Gastrocnemius medialis (tissue), 4 donors: Measurements from ENCODE around the gene TMIGD2. TPM values are rescaled to one million over a fixed set of nuclear protein-coding genes. Genes with fewer than 3 reads are reported as not detected.
A peak's percentile ranks its signal among the peaks of the same experiment; 100 is the strongest.
"Not testable (repeated sequence)": the region's sequence is repeated elsewhere in the genome, so short reads cannot be mapped to it uniquely, and the experiment has no call there.

Experiments used
- ATAC-seq, 2 donors: fragments of 150-250 bp; one replicate each; pipeline ENCODE4 v1.9.1; 2016
- DNase-seq, 2 donors: peaks; one replicate each; pipeline ENCODE4 v3.0.0-alpha.2; 2019
- H3K27ac ChIP-seq, 4 donors: fragments of 200-600 bp; sonication (generic); 1 replicate in 1 of 4; 2 replicates in 3 of 4; pipeline ENCODE4 v1.5.1; 2016 to 2018; ENCODE audit warnings: mild to moderate bottlenecking in 2 of 4, moderate library complexity in 1 of 4
- H3K27me3 ChIP-seq, 3 donors: fragments of 200-600 bp; sonication (generic) in 2 of 3; 1 replicate in 1 of 3; 2 replicates in 2 of 3; pipeline versions ENCODE4 v1.5.1 to v1.6.0; 2016 to 2019; ENCODE audit warnings: mild to moderate bottlenecking in 1 of 3, moderate library complexity in 1 of 3
- H3K36me3 ChIP-seq, 2 donors: fragments of 200-600 bp; sonication (generic) in 1 of 2; one replicate each; pipeline ENCODE4 v1.5.1; 2017 to 2018
- H3K4me1 ChIP-seq, 2 donors: fragments of 200-600 bp; sonication (generic) in 1 of 2; one replicate each; pipeline ENCODE4 v1.5.1; 2016 to 2017; ENCODE audit warnings: mild to moderate bottlenecking in 2 of 2
- H3K4me3 ChIP-seq, 4 donors: fragments of 200-600 bp; sonication (generic) in 3 of 4; 1 replicate in 1 of 4; 2 replicates in 3 of 4; pipeline ENCODE4 v1.5.1; 2016 to 2019; ENCODE audit warnings: mild to moderate bottlenecking in 2 of 4
- H3K9me3 ChIP-seq, 3 donors: fragments of 200-600 bp; sonication (generic) in 2 of 3; 1 replicate in 1 of 3; 2 replicates in 2 of 3; pipeline ENCODE4 v1.5.1; 2016 to 2019
- CTCF ChIP-seq, 5 experiments: fragments of 450-650 bp in 3 of 5; fragments of 200-600 bp in 2 of 5; sonication (generic) in 2 of 5; IDR thresholded peaks in 4 of 5; conservative IDR thresholded peaks in 1 of 5; 1 replicate in 4 of 5; 2 replicates in 1 of 5; pipeline ENCODE4 v1.5.1; 2016 to 2019; ENCODE audit warnings: antibody characterized with exemption in 5 of 5, mild to moderate bottlenecking in 3 of 5, moderate library complexity in 3 of 5
- POLR2A ChIP-seq, 2 donors: fragments of 450-650 bp; IDR thresholded peaks; one replicate each; pipeline ENCODE4 v1.6.1; 2017; ENCODE audit warnings: antibody characterized with exemption in 2 of 2, mild to moderate bottlenecking in 2 of 2, moderate library complexity in 2 of 2
- in situ Hi-C, 4 donors: fragments of 200-750 bp; cut with MboI; loops; one replicate each; pipeline versions ENCODE4 v1.15.0 to v1.8.0; 2017; ENCODE audit warnings: low sequenced_read_pairs in 4 of 4
- intact Hi-C: fragments of 100-400 bp; cut with DNase I; formaldehyde crosslinking; loops from one replicate; pipeline ENCODE4 v1.15.1; 2023; ENCODE audit warnings: low total_unique reads
- total RNA-seq, 4 donors: library from RNA; depleted of rRNA; stranded (reverse); fragments of >200 nt; gene quantifications; one replicate each; pipeline versions ENCODE4 v1.1.0 to v1.2.3, GENCODE V29; 2016

TMIGD2 gene
- total RNA-seq, 4 donors from 2014 or later = not detected

GRCh38 chr19:4329858-4330257, 27.7 kb upstream of the TMIGD2 start:
- DNase-seq (no peak), ATAC-seq (no peak)
- no peak overlapping the region for H3K27ac ChIP-seq
- no peaks in the 10 kb centered on the region for H3K9me3 ChIP-seq
- peaks cover 11 to 17% (median 16%) of the 10 kb centered on the region in 3 donors for H3K27me3 ChIP-seq
- in situ Hi-C loops = no loop called here
- intact Hi-C loops = no loop called here
- H3K4me3 ChIP-seq = no peak overlapping the region
- H3K4me1 ChIP-seq = peaks cover 0 to 13% of the 10 kb centered on the region in 2 donors
- TF ChIP-seq POLR2A (IDR thresholded peaks at IDR 0.05) (no peak), CTCF (IDR thresholded peaks at IDR 0.05 in 4 of 5, conservative IDR thresholded peaks at IDR 0.05 in 1 of 5) (no peak)
- H3K36me3 ChIP-seq = no peaks in the 10 kb centered on the region

GRCh38 chr19:4328991-4329681, 26.9 kb upstream of the TMIGD2 start:
- H3K4me3 ChIP-seq = peak overlapping the region in 3 of 4 donors; percentile 34 to 54 (median 51)
- peaks cover 11 to 17% (median 16%) of the 10 kb centered on the region in 3 donors for H3K27me3 ChIP-seq
- in situ Hi-C loops, ATAC-seq, H3K9me3 ChIP-seq, DNase-seq, H3K36me3 ChIP-seq: not testable (repeated sequence)
- H3K27ac ChIP-seq = peak overlapping the region in 2 of 4 donors; percentile 22 to 54
- H3K4me1 ChIP-seq = peaks cover 0 to 13% of the 10 kb centered on the region in 2 donors
- intact Hi-C loops = loop anchor here (1.0 kb wide), 1 partner anchor 13 kb away; no protein-coding TSS in a partner anchor

DNA sequence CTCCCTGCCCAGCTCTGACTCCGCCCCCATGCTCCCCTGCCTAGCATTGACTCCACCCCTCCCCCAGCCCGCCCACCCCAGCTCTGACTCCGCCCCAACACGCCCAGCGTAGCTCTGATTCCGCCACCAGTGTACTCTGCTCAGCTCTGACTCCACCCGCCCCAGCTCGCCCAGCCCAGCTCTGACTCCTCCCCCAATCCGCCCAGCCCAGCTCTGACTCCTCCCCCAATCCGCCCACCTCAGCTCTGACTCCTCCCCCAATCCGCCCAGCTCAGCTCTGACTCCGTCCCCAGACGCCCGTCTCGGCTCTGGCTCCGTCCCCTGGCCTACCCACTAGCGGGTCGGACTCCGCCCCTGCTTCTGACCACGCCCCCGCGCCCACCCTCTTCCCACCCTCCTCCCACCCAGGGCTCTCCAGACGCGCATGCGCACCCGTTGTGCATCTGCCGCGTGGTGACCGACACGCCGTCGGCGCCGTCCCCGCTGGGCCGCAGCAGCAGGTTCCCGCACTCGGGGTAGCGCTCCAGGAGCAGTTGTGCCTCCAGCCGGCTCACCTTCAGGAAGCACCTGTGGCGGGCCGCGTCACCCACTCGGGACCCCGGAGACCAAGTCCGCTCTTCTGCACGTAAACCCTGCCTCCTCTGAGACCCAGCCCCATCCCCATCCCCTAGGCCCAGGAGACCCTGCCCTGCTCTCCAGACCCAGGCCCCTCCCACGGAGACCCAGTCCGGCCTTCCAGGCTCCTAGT, 26.2 kb upstream of the TMIGD2 start:
- in situ Hi-C loops (no loop called here), intact Hi-C loops (loop anchor here (1.0 kb wide), 1 partner anchor 14 kb away; no protein-coding TSS in a partner anchor)
- H3K4me1 ChIP-seq = peaks cover 0 to 13% of the 10 kb centered on the region in 2 donors
- H3K27me3 ChIP-seq = peaks cover 11 to 17% (median 16%) of the 10 kb centered on the region in 3 donors
- DNase-seq (peak; percentile 51 to 90), ATAC-seq (peak; percentile 77 to 87)
- no peaks in the 10 kb centered on the region for H3K36me3 ChIP-seq
- H3K27ac ChIP-seq = peak overlapping the region in 2 of 4 donors; percentile 37 to 54
- no peaks in the 10 kb centered on the region for H3K9me3 ChIP-seq
- TF ChIP-seq CTCF (IDR thresholded peaks at IDR 0.05 in 4 of 5, conservative IDR thresholded peaks at IDR 0.05 in 1 of 5) (no peak), POLR2A (IDR thresholded peaks at IDR 0.05) (peak in 1 of 2 donors; percentile 8)
- peak overlapping the region; percentile 28 to 54 (median 48) for H3K4me3 ChIP-seq

GRCh38 chr19:4327877-4328242, 25.7 kb upstream of the TMIGD2 start:
- in situ Hi-C loops (no loop called here), intact Hi-C loops (loop anchor here (1.0 kb wide), 1 partner anchor 14 kb away; no protein-coding TSS in a partner anchor)
- ATAC-seq = peak in 1 of 2 donors; percentile 12

More at GRCh38 chr19:4327877-4328242, 25.7 kb upstream of the TMIGD2 start:
- peak overlapping the region in 1 of 4 donors; percentile 37 for H3K27ac ChIP-seq
- no peak for DNase-seq
- peaks cover 0 to 13% of the 10 kb centered on the region in 2 donors for H3K4me1 ChIP-seq
- TF ChIP-seq POLR2A (IDR thresholded peaks at IDR 0.05) (no peak), CTCF (IDR thresholded peaks at IDR 0.05 in 4 of 5, conservative IDR thresholded peaks at IDR 0.05 in 1 of 5) (no peak)
- peaks cover 11 to 17% (median 16%) of the 10 kb centered on the region in 3 donors for H3K27me3 ChIP-seq
- H3K4me3 ChIP-seq = peak overlapping the region in 3 of 4 donors; percentile 46 to 54 (median 48)
- H3K9me3 ChIP-seq = no peaks in the 10 kb centered on the region
- no peaks in the 10 kb centered on the region for H3K36me3 ChIP-seq
